HepG2 (cell line): Measurements from ENCODE around the gene KDM5B. TPM values are rescaled to one million over a fixed set of nuclear protein-coding genes. Genes with fewer than 3 reads are reported as not detected.
A peak's percentile ranks its signal among the peaks of the same experiment; 100 is the strongest.

ENCODE experiments used
- AGO2 ChIP-seq: fragments of 200-400 bp; formaldehyde crosslinking; optimal IDR thresholded peaks from 2 replicates; pipeline ENCODE3; 2017; ENCODE audit warnings: mild to moderate bottlenecking, low read depth, low read length, moderate library complexity
- ATF3 ChIP-seq: sonication (generic); formaldehyde crosslinking; IDR thresholded peaks from 2 replicates; pipeline ENCODE4 v1.4.0; 2020; ENCODE audit warnings: missing genetic modification reagents
- EEA1 ChIP-seq: sonication (generic); formaldehyde crosslinking; IDR thresholded peaks from 2 replicates; pipeline ENCODE4 v1.5.1; 2020; ENCODE audit warnings: mild to moderate bottlenecking, missing genetic modification reagents, borderline replicate concordance
- MAFK ChIP-seq, 2 experiments: IDR thresholded peaks in 1 of 2; conservative IDR thresholded peaks in 1 of 2; 2 replicates each; pipeline ENCODE4 v1.6.1; 2011; ENCODE audit warnings: improper control_type of control experiment in 2 of 2, low read length in 2 of 2
- MBNL3 ChIP-seq: fragments of 250-450 bp; sonication (Bioruptor Pico); conservative IDR thresholded peaks from 2 replicates; pipeline ENCODE4 v1.8.0; 2022; ENCODE audit warnings: mild to moderate bottlenecking, inconsistent platforms
- RFXANK ChIP-seq: IDR thresholded peaks from 2 replicates; pipeline ENCODE4 v1.6.1; 2016
- SAFB2 ChIP-seq: sonication (generic); formaldehyde crosslinking; IDR thresholded peaks from 2 replicates; pipeline ENCODE4 v1.5.1; 2020; ENCODE audit warnings: missing genetic modification reagents, low read depth, mild to moderate bottlenecking, borderline replicate concordance
- SP5 ChIP-seq: IDR thresholded peaks from 2 replicates; pipeline ENCODE4 v1.6.1; 2016; ENCODE audit warnings: low read depth, borderline replicate concordance
- SRSF1 ChIP-seq: fragments of 200-400 bp; formaldehyde crosslinking; optimal IDR thresholded peaks from 2 replicates; pipeline ENCODE3; 2017; ENCODE audit warnings: mild to moderate bottlenecking, low read depth, low read length, moderate library complexity
- TARDBP ChIP-seq: sonication (generic); formaldehyde crosslinking; IDR thresholded peaks from 2 replicates; pipeline ENCODE4 v1.8.0; 2022; ENCODE audit warnings: mild to moderate bottlenecking, missing genetic modification reagents
- ZNF549 ChIP-seq: sonication (generic); formaldehyde crosslinking; IDR thresholded peaks from 2 replicates; pipeline ENCODE4 v1.5.0; 2020; ENCODE audit warnings: missing genetic modification reagents
- ZNF614 ChIP-seq: IDR thresholded peaks from 2 replicates; pipeline ENCODE4 v1.6.1; 2018; ENCODE audit warnings: missing biosample characterization, missing genetic modification reagents, inconsistent platforms, borderline replicate concordance
- ZNF616 ChIP-seq: sonication (generic); formaldehyde crosslinking; IDR thresholded peaks from 2 replicates; pipeline ENCODE4 v1.5.0; 2020; ENCODE audit warnings: low read depth, mild to moderate bottlenecking, missing genetic modification reagents
- ZNF746 ChIP-seq: sonication (generic); formaldehyde crosslinking; IDR thresholded peaks from 2 replicates; pipeline ENCODE4 v1.8.0; 2022; ENCODE audit warnings: mild to moderate bottlenecking, missing genetic modification reagents
- ZNF770 ChIP-seq: sonication (generic); formaldehyde crosslinking; IDR thresholded peaks from 2 replicates; pipeline ENCODE4 v1.5.0; 2020; ENCODE audit warnings: mild to moderate bottlenecking, missing genetic modification reagents
- polyA plus RNA-seq, 8 experiments: library from polyadenylated mRNA; depleted of rRNA in 3 of 8; stranded (reverse) in 7 of 8; unstranded in 1 of 8; fragments of >200 nt; fragmentation: Illumina TruSeq in 4 of 8; extraction: Trizol in 4 of 8; gene quantifications; 2 replicates each; pipeline versions ENCODE4 v1.2.1 to v1.2.3, GENCODE V29; 2011 to 2016; ENCODE audit warnings: low read depth in 4 of 8, missing spikeins in 1 of 8, mixed read lengths in 1 of 8; ENCODE audit not compliant: insufficient read depth in 1 of 8
- total RNA-seq, 5 experiments: library from RNA; depleted of rRNA; stranded (reverse); fragments of >200 nt; fragmentation: Illumina TruSeq; extraction: Trizol; gene quantifications; 2 replicates each; pipeline ENCODE4 v1.2.3, GENCODE V29; 2016; ENCODE audit warnings: low read depth in 1 of 5
- TF ChIP-seq, protein P1 (sequence below): sonication (generic); formaldehyde crosslinking; IDR thresholded peaks from 2 replicates; pipeline ENCODE4 v1.4.0; 2020; ENCODE audit warnings: missing genetic modification reagents
- TF ChIP-seq, protein P2 (sequence below): sonication (generic); formaldehyde crosslinking; IDR thresholded peaks from 2 replicates; pipeline ENCODE4 v1.8.1; 2022; ENCODE audit warnings: low read depth, mild to moderate bottlenecking, missing genetic modification reagents

The KDM5B gene
- total and polyA plus RNA-seq, 2 of the 13 experiments (the other 11 are each of a cell fraction or from before 2014, with no cell fraction given), result 34.2 to 35.4 TPM

DNA sequence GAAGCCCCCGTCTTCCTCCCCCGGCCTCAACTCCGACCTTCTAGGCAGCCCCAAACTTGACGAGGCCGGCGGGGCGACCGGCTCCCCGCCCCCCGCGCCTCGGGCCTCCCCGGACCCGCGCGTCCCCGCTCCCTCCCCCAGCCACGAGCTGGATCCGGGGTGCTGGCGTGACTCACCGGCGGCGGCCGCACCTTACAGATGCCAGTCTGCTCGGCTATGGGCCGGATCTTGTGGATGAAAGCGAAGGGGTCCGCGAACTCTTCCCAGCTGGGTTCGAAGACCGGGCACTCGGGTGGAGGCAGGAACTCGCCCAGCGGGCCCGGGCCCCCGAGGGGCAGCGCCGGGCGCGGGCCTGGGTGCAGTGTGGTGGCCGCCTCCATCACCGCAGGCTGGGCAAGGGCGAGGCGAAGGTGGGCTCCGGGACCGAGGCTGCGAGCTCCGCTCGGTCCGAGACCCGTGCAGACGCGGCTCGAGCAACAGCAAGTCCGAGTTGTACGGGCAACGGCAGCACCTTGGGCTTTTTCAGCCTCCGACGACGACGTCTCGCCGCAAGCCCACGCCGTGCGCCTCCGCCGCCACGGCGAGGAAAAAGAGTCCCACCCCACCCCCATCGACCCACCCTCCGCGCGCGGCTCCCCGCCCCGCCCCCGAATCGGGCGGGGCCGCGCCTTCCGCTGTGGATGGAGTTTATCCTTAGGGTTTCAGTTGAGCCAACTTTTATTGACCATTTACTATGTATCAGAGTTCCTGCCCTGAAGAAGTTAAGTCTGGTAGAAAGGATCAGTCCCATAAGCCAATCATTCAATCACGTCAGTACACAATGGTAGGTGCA is at the start of gene KDM5B (continued):
- TF ChIP-seq ZNF746 (CRISPR knock-in tag) (0 out of 2 replicates have a peak, but pooled peaks have one; percentile 61), AGO2 (peak; percentile 76), RFXANK (CRISPR knock-in tag) (0 out of 2 replicates have a peak, but pooled peaks have one; percentile 31), EEA1 (CRISPR knock-in tag) (no peak), SAFB2 (CRISPR knock-in tag) (peak; percentile 72; the same call in 1 of the 2 replicates), MBNL3 (CRISPR knock-in tag) (no peak), SRSF1 (no peak), ATF3 (CRISPR knock-in tag) (no peak), MAFK (conservative IDR thresholded peaks at IDR 0.05 in 1 of 2, IDR thresholded peaks at IDR 0.05 in 1 of 2; ENCODE audit: low read length in 2 of 2) (no peak), ZNF614 (CRISPR knock-in tag) (peak; percentile 32; the same call in 1 of the 2 replicates), SP5 (CRISPR knock-in tag) (peak; percentile 69), TARDBP (CRISPR knock-in tag) (peak; percentile 76), ZNF770 (CRISPR knock-in tag) (0 out of 2 replicates have a peak, but pooled peaks have one; percentile 53), ZNF549 (no peak), ZNF616 (CRISPR knock-in tag) (peak; percentile 56; the same call in 1 of the 2 replicates)
- TF ChIP-seq, protein P1, sequence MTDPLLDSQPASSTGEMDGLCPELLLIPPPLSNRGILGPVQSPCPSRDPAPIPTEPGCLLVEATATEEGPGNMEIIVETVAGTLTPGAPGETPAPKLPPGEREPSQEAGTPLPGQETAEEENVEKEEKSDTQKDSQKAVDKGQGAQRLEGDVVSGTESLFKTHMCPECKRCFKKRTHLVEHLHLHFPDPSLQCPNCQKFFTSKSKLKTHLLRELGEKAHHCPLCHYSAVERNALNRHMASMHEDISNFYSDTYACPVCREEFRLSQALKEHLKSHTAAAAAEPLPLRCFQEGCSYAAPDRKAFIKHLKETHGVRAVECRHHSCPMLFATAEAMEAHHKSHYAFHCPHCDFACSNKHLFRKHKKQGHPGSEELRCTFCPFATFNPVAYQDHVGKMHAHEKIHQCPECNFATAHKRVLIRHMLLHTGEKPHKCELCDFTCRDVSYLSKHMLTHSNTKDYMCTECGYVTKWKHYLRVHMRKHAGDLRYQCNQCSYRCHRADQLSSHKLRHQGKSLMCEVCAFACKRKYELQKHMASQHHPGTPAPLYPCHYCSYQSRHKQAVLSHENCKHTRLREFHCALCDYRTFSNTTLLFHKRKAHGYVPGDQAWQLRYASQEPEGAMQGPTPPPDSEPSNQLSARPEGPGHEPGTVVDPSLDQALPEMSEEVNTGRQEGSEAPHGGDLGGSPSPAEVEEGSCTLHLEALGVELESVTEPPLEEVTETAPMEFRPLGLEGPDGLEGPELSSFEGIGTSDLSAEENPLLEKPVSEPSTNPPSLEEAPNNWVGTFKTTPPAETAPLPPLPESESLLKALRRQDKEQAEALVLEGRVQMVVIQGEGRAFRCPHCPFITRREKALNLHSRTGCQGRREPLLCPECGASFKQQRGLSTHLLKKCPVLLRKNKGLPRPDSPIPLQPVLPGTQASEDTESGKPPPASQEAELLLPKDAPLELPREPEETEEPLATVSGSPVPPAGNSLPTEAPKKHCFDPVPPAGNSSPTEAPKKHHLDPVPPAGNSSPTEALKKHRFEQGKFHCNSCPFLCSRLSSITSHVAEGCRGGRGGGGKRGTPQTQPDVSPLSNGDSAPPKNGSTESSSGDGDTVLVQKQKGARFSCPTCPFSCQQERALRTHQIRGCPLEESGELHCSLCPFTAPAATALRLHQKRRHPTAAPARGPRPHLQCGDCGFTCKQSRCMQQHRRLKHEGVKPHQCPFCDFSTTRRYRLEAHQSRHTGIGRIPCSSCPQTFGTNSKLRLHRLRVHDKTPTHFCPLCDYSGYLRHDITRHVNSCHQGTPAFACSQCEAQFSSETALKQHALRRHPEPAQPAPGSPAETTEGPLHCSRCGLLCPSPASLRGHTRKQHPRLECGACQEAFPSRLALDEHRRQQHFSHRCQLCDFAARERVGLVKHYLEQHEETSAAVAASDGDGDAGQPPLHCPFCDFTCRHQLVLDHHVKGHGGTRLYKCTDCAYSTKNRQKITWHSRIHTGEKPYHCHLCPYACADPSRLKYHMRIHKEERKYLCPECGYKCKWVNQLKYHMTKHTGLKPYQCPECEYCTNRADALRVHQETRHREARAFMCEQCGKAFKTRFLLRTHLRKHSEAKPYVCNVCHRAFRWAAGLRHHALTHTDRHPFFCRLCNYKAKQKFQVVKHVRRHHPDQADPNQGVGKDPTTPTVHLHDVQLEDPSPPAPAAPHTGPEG (CRISPR knock-in tag), result 0 out of 2 replicates have a peak, but pooled peaks have one; percentile 27
- TF ChIP-seq, protein P2, sequence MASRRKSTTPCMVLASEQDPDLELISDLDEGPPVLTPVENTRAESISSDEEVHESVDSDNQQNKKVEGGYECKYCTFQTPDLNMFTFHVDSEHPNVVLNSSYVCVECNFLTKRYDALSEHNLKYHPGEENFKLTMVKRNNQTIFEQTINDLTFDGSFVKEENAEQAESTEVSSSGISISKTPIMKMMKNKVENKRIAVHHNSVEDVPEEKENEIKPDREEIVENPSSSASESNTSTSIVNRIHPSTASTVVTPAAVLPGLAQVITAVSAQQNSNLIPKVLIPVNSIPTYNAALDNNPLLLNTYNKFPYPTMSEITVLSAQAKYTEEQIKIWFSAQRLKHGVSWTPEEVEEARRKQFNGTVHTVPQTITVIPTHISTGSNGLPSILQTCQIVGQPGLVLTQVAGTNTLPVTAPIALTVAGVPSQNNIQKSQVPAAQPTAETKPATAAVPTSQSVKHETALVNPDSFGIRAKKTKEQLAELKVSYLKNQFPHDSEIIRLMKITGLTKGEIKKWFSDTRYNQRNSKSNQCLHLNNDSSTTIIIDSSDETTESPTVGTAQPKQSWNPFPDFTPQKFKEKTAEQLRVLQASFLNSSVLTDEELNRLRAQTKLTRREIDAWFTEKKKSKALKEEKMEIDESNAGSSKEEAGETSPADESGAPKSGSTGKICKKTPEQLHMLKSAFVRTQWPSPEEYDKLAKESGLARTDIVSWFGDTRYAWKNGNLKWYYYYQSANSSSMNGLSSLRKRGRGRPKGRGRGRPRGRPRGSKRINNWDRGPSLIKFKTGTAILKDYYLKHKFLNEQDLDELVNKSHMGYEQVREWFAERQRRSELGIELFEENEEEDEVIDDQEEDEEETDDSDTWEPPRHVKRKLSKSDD (CRISPR knock-in tag), result no peak
